CMK (cell line): ENCODE results near the gene CMYA5.
"Not testable (repeated sequence)": the region's sequence is repeated elsewhere in the genome, so short reads cannot be mapped to it uniquely, and the experiment has no call there.

ENCODE experiments used
- DNase-seq: peaks from one replicate; pipeline ENCODE4 v3.0.0-alpha.2; 2010; ENCODE audit warnings: low read depth

CMYA5 gene

DNA sequence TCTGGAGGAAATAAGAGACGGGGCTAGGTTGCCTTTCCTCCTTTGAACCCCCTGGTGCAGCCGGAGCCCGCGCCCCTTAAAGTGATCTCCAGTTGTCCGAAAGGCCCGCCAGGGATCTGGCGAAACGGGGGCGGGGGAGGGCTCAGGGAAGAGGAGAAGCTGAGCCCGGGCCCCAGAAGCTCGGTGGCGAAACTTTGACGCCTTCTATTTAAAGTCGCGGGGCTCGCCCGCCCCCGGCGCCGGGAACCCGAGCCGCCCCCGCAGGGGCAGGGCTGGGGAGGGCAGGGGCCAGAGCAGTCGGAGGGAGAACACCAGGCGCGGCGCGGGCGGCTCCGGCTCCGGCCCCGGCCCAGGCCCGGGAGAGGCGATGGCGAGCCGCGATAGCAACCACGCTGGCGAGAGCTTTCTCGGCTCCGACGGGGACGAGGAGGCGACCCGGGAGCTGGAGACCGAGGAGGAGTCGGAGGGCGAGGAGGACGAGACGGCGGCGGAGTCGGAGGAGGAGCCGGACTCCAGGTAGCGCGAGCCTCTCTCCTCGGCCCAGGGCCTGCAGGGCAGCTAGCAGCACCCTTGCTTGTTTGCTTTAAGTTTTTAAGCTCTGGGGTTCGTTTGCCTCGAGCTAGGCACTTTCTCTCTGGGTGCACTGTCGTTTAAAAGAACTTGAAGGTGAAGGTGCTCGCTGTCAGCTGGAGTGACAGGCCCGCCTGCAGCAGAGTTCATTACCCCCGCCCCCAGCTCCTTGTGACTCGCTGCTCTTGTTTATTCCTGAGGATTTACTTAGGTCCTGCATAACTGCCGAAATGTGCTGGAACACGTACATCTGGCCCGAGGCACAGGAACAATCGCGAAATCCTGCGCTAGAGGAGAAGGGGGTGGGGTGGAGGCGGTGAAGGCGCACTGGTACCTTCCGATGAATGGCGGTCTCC, at the start of gene CMYA5:
CMYA5 (plus strand) TSS at position 296 of the 926 bp plus-strand sequence; CDS start at position 368, 72 bp downstream.
- DNase-seq, result no peak

DNA sequence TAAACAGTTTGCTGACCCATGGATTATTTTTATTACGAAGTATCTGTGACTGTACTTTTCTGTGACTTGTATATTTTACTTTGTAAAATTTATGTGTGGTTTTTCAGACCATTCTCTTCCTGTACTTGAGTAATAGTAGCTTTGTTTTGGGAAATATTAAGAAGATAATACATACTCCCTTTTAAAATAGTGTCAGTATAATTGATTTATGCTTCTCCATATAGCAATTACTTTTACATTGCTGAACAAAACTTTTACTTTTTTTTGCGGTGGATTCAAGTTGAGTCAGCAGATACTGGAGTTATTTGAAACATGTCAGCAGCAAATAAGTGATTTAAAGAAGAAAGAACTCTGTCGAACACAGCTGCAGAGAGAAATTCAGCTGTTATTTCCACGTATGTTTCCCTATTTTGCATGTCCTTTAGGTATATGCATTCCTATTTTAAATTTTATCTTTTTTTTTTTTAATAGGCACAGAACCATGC, 49.0 kb upstream of the CMYA5 start:
- no peak for DNase-seq

DNA sequence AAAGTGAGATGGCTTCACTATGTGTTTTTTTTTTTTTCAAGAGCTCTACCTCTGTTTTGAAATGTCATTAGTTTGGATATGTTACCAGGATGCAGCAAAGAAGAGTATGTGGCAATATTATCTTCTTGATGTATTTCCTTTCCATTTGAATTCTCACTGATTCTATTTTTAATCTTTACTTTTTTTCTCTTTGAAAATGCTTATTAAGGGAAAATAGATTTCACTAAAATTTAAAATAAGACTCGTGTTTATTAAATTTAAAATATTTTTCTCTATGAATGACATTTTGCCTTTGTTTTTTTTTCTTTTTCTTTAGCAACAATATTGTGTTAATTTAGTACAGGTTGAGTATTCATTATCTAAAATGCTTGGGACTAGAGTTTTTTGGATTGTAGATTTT, 48.2 kb upstream of the CMYA5 start:
- DNase-seq, result no peak

DNA sequence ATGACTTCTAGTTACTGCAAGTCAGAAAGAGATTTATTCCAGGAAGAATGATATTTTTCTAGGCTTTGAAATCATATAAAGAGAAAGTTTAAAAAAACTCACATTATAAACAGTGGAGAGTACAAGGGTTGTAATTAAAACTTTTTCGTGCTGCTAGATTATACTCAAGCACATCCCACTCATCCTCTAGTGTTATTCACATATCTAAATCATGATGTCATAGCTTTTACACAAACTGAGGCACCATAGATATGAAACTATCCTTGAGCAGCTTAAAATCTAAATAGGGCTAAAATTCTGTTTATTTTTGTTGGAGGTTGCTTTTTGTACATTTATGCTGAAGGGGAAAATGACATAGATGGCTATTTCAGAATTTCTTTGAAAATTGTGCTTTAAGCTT, 47.4 kb upstream of the CMYA5 start:
- no peak for DNase-seq

DNA sequence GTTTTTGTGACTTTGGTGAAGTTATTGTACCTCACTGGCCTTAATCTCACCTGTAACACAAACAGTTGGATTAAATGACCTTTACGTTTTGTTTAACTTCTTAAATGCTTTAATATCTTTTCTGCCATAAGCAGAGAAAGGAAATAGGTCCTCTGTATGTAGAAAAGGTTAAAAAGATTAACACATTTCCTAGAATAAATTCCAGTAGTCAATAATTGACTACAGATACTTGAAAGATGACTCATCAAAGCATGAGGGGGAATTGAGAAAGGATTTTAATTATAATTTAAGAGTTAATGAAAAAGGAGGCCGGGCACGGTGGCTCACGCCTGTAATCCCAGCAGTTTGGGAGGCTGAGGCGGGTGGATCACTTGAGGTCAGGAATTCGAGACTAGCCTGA, 35.8 kb upstream of the CMYA5 start:
- DNase-seq, result no peak

DNA sequence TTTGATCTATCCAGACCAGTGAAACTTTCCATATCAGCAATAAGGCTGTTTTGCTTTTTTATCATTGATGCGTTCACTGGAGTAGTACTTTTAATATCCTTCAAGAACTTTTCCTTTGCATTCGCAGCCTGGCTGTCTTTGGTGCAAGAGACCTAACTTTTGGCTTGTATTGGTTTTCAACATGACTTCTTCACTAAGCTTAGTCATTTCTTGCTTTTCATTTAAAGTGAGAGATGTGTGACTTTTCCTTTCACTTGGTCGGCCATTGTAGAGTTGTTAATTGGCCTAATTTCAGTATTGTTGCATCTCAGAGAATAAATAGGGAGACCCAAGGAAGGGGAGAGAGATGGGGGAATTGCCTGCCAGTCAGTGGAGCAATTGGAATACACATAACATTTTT, 26.4 kb upstream of the CMYA5 start:
- no peak for DNase-seq

DNA sequence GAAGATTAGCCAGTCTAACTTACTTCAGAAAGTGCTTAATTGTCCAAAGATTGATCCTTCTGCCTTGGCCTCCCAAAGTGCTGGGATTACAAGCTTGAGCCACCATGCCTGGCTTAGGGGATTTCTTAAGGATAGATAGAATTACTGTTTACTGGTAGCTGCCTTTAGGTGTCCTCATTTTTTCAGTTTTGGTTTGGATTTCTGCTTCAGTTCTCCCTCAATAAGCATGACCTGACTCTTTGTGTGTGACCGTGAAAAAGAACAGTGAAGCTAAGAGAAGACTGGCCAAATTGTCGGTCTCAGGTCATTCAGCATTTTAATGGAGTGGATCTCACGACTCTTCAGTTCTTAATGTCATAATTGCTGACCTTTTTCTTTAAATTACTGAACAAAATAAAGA, 22.9 kb upstream of the CMYA5 start:
- no peak for DNase-seq

DNA sequence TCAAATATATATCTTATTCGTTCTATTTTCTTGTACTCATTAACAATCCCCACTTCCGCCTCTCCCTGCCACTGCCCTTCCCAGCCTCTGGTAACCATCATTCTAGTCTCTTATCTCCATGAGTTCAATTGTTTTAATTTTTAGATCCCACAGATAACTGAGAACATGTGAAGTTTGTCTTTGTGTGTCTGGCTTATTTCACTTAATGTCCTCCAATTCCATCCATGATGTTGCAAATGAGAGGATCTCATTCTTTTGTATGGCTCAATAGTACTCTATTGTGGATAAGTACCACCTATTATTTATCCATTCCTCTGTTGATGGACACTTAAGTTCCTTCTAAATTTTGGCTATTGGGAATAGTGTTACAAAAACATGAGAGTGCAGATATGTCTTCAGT, 17.2 kb upstream of the CMYA5 start:
- DNase-seq, result no peak

DNA sequence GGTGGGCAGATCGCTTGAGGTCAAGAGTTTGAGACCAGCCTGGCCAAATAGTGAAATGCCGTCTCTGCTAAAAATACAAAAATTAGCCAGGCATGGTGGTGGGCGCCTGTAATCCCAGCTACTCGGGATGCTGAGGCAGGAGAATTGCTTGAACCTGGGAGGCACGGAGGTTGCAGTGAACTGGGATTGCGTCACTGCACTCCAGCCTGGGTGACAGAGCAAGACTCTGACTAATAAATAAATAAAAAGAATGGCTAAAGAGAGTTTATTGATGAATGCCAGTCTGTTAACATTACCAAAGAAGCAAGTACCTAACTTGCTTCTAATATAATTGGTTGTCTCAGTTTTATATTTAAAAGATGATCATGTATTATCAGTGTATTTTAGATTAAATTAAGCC, 13.3 kb upstream of the CMYA5 start:
- not testable (repeated sequence) for DNase-seq

DNA sequence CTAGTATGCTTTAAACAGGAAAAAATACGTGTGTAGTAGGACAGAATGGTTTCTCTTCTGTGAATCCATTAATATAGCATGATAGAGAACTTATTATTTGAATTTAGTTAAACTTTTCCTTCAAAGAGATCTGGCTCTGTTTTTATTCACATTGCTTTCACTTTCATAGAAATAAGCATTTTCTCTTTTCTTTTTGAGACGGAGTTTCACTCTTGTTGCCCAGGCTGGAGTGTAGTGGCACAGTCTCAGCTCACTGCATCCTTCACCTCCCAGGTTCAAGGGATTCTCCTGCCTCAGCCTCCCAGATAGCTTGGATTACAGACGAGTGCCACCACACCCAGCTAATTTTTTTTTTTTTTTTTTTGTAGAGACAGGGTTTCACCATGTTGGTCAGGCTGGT, 7.5 kb upstream of the CMYA5 start:
- DNase-seq, result not testable (repeated sequence)

DNA sequence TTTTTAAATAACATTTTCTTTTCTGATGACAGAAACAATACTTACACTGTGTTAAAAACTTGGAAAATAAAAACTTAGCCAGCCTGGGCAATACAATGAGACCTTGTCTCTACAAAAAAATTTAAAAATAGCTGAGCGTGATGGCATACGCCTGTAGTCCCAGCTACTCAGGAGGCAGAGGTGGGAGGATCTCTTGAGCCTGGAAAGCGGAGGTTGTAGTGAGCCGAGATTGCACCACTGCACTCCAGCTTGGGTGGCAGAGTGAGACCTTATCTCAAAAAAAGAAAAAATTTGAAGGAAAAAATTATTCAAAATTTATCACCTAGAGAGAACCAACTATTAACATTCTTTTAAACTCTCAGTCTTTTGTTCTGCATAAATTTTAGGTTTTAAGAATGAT, 4.9 kb upstream of the CMYA5 start:
- no peak for DNase-seq

DNA sequence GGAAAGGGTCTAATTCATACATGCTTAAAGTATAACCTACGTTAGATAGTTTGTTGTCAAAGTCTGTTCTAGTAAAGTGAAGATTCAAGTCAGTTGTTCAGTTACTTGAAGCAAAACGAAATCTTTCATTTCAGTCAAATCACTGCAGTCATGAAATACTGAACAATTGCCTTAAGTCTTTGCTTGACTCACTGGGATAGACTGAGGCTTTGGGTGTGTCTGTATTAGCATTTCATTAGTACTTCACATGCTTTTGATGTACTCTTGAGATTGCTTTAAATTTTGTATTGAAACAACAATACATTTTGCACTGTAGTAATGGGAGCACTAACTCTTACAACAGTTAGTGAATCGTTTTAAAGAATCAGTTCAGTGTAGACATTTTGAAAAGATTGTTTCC, 4.0 kb upstream of the CMYA5 start:
- no peak for DNase-seq

DNA sequence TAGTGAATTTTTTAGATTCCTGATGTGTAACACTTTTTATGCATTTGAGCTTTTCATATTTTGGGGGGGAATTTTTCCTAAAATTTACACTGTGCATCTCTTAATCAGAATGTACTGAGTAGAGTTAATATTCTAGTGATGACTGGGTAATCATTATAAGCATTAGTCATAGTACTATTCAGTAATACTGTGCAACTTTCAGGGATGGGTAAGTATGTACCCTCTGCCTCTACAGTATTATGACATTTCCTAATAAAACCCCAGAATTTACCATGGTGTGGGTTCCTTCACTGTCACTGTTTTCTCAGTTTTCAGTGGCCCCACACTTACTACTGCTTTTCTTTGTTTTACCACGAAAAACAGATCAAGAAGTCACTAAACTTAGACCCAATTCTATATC, 2.8 kb upstream of the CMYA5 start:
- DNase-seq, result no peak

DNA sequence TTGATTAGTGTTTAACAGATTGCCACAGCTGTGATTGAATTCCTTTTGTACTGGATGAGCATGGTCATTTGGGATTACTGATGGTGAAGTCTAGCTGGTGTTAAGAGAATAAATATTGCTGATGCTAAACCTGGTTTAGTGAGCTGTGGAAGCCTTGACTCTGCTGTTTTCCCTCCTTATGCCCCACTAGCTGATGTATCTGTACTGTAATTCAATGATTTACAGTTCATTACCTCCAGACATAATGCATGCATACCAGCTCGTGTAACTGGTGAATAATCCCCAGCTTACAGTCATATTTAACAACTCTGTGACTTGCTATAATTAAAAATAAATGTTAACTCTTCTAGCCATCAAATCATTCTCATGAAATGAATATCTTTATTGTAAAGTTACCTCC, 1.7 kb upstream of the CMYA5 start:
- DNase-seq, result no peak

DNA sequence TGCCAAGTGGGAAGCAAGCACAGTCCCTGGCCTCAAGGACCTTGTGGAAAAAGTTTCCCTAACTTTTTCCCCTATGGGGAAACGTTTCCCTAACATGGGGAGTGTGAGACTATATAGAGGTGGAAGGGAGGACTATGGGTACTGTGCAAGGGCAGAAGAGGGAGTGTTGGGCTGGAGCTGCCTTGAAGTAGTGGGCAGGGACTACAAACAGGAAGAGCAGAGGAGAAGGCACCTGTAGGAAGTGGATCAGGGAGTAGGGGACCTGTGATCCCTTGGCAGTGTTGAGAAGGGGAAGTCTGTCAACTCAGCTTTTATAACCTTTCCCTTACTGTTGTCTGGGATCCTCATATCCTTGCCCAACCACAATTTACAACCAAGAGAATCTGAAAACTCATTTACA, 1.4 kb downstream of the CMYA5 start:
- no peak for DNase-seq

DNA sequence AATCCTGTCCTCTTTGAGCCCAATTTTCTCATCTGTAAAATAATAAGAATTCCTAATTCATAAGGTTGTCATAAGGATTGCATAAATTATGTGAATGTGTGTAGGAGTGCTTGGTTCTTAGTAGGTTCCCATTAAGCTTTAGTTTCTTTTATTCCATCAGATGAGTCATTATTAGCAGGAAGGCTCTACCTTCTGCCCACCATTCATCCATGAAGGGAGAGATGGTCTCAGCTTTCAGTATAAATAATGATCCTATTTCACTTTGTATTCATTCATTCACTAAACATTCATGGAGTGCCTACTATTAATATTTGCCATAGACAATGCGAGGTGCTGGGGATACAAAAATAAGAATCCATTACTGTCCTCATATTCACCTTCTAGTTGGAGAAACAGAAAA, 3.0 kb downstream of the CMYA5 start:
- DNase-seq, result no peak

DNA sequence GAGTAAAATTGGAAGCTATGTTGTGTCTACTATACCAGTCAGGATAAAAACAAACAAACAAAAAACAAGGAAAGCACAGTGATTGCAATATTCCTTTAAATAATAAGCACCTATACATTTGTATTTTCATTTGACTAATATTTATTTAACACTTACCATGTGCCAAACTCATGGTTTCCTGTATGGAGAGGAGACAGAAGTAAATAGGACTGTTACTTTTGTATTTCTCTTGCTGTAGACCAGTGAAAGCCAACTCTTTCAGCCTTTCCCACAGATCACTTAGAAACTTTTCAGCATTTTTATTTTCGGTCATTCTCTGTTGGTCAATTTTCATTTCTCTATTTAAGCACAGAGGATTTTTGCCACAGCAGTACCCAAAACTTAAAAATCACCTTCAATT, 4.5 kb downstream of the CMYA5 start:
- DNase-seq, result no peak

DNA sequence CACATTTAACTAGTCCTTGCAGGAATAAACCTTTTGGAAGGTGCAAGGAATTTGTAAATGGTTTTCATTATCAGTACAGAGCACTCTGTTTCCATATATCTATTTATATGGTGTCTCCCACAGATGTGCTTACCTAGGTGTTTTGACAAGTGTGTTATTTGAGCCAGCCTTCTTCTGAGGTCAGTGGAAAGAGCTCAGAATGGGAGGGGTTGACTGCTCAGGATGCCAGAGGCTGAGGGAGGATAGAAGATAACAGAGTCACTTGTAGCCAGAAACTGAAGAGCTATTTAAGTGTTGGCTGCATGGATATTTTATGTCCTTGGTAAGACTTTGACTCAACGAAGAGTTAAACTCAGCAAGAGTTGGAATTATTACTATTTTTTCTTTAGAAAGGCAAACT, 5.0 kb downstream of the CMYA5 start:
- no peak for DNase-seq

DNA sequence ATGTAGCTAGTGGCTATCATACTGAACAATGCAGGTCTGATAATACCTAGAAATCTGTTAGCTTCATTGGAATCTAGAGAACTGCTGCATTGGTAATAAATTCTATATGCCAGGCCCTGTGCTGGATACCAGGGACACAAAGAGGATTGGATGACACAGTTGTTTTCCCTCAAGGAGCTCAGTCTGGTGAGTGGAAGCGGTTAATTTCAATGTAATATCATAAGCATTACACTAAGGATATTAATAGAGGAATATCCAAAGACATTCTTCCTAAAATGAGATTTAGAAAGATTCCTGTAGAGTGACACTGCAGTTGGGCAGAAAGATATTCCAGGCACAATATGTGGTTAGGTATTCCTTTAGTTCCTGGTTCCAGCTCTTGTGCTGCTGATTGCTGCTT, 5.9 kb downstream of the CMYA5 start:
- no peak for DNase-seq

DNA sequence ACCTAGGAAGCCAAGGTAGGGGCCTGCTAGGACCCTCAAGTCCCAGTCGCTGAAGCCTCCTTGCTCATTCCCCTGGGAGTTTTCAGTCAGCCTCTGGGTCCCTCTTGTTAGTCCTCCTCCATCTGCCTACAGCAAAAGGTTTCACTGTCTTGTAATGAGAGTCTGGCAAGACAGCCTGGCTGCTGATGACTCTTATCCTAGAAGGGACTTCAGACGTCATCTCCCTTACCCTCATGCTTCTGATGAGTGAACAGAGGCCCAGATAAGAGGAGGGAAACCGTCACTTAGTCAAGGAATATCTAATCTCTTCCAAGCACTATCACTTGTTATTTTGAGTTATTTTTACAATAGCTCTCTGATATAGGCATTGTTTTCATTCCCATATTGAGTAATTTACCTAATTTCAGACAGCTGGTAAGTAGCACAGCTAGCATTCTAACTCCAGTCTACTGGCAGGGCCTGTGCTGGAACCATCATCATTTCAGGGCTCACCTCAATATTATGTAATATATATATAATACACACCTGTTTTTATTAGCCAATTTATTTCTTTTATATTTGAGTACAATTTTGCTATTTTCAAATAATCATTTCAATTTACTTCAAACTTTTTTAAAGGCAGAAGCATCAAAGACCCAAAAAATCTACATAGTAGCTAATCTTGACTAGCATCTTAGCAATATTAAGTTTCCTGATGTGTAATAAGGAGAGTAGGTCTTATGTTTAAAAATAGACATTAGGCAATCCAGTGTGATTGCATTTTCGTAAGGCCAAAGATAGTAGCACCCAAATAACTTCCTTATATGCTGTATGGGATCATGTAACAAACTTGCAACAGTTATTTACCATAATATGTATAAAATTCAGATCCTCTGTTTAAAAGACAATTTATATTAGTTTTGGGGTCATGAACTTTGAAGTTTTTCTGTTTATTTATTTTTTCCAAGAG, 7.9 kb downstream of the CMYA5 start:
- DNase-seq, result no peak

DNA sequence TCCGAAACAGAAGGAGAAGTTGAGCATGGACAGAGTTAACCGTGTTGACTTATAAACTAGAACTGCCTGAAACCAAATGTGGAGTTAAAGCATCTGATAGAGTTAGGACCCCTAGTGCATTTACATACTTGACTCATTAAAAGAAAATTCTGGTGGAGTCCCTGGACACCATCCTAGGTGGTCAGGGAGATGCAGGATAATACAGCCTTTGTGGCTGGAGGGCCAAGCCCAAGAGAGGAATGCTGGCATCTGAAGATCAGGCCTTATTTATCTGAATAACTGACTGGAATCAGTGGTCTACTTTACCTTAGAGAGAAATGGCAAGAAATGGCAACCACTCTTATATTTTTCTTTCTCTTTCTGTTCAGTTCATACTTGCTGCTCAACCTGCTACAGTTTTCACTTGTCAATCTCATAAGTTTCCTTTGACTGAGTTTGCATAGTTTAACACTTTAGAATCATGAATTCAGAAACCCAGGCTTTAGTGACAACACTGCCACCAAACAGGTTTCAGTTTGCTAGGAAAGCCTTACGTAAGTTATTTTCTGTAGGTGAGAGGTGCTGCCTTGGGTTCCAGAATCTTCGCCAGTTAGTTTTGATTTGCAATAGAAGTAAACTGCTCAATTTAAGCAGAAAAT, 10.2 kb downstream of the CMYA5 start:
- no peak for DNase-seq

DNA sequence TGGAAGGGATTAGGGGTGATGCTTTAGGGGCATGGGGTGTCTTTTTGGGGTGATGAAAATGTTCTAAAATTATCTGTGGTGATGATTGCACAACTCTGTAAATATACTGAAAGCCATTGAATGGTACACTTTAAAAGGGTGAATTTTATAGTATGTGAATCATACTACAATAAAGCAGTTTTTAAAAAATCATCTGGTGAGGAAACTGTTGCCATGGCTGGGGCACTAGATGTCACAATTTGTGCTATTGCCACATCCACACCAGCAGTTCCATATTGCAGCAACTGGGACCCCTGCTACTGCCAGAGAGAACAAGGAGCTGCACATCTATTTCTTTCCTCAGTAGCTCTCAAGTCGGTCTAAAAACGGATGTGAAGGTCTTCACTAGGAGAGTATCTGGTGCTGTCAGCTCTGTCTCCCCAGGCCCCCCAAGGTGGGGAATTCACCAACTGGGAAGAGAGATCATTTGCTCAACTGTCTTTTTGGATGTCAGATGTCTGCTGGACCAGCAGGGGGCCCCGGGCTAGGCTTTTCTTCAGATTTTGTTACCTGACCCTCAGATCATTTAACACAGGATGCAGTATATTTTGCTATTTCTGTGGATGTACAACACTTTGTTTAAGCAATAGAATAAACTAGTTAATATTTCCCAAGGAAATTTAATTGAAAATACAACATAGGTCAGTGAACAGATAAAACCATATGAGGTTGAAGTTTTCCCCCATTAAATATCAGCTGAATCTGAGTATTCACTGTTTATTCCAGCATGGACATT, 13.2 kb downstream of the CMYA5 start:
- DNase-seq, result no peak
